Right lobe of liver (tissue), 6 donors: Measurements from ENCODE around the gene HID1. TPM values are rescaled to one million over a fixed set of nuclear protein-coding genes. Genes with fewer than 3 reads are reported as not detected.

Source experiments
- ATAC-seq, 4 donors: fragments of 200-7000 bp; cut with Tn5 transposase; one replicate each; pipeline ENCODE4 v1.9.1; 2020; ENCODE audit warnings: mild to moderate bottlenecking in 4 of 4, moderate library complexity in 4 of 4
- DNase-seq, 3 donors: peaks; one replicate each; pipeline ENCODE4 v3.0.0-alpha.2; 2020
- H3K27ac ChIP-seq, 3 donors: fragments of 200-600 bp; one replicate each; pipeline ENCODE4 v1.8.0; 2022
- H3K27me3 ChIP-seq, 2 donors: fragments of 200-600 bp; one replicate each; pipeline ENCODE4 v1.8.0; 2022
- H3K36me3 ChIP-seq, 4 donors: fragments of 200-600 bp; sonication (generic) in 1 of 4; one replicate each; pipeline versions ENCODE4 v1.5.1 to v1.8.0; 2017 to 2022; ENCODE audit warnings: control low read depth in 1 of 4
- H3K4me1 ChIP-seq, 4 donors: fragments of 200-600 bp; sonication (generic) in 1 of 4; one replicate each; pipeline versions ENCODE4 v1.5.1 to v1.8.0; 2017 to 2022; ENCODE audit warnings: control low read depth in 1 of 4
- H3K4me3 ChIP-seq, 3 donors: fragments of 200-600 bp; one replicate each; pipeline ENCODE4 v1.8.0; 2022
- H3K9me3 ChIP-seq, 4 donors: fragments of 200-600 bp; sonication (generic) in 1 of 4; one replicate each; pipeline versions ENCODE4 v1.5.1 to v1.8.0; 2017 to 2022; ENCODE audit warnings: control low read depth in 1 of 4
- CTCF ChIP-seq, 4 donors: fragments of 200-600 bp in 3 of 4; fragments of 450-650 bp in 1 of 4; IDR thresholded peaks; one replicate each; pipeline versions ENCODE4 v1.5.1 to v1.8.0; 2016 to 2022; ENCODE audit warnings: antibody characterized with exemption in 4 of 4, mild to moderate bottlenecking in 2 of 4
- POLR2A ChIP-seq: fragments of 450-650 bp; IDR thresholded peaks from one replicate; pipeline ENCODE4 v1.6.1; 2017; ENCODE audit warnings: antibody characterized with exemption, mild to moderate bottlenecking
- WGBS: methylation state at CpG from one replicate; pipeline ENCODE4 v1.1.6; 2018; ENCODE audit warnings: low coverage, low lambda C conversion rate; ENCODE audit not compliant: insufficient coverage; ENCODE audit errors: missing lambda C conversion rate; 5-methylcytosine and 5-hydroxymethylcytosine counted together
- intact Hi-C, 2 donors: fragments of 100-400 bp; cut with DNase I; formaldehyde crosslinking; loops; one replicate each; pipeline versions ENCODE4 v1.11.2 to v1.14.1; 2022
- total RNA-seq, 6 experiments: library from RNA; depleted of rRNA in 2 of 6; stranded (reverse); fragments of >200 nt in 2 of 6; fragmentation: NEBNext Ultra II Directional in 3 of 6; extraction: Animal tissue kit (Norgen Biotek cat#: 25700) in 3 of 6; gene quantifications; one replicate each; pipeline versions ENCODE4 v1.1.0 to v1.2.4, GENCODE V29; 2016 to 2023
- donor health status: DM: no; HTN: yes; CAD: no.
- donor health status: DM: no; HTN: no; CAD: no.
- donor health status: DM: no; HTN: no; CAD: no.
- donor health status: DM: no; HTN: yes; CAD: no.
- donor health status: DM: no; HTN: yes; CAD: no.

The HID1 gene
- total RNA-seq, 6 experiments from 2014 or later, result 3.5 to 6.6 (median 4.5) TPM

GRCh38 chr17:74975943-74976342, 3.4 kb upstream of the HID1 start:
- intact Hi-C loops, result no loop called here
- DNase-seq, result no peak
- TF ChIP-seq POLR2A, result no peak
- no peak for TF ChIP-seq CTCF (IDR thresholded peaks at IDR 0.05)
- no peak for ATAC-seq
- H3K36me3 ChIP-seq, result no peaks in the 10 kb centered on the region
- H3K27me3 ChIP-seq, result no peaks in the 10 kb centered on the region
- no peak overlapping the region for H3K27ac ChIP-seq
- 53% methylated on average over 4 of the region's 4 CpGs for WGBS
- no peak overlapping the region for H3K4me3 ChIP-seq
- H3K4me1 ChIP-seq, result peaks cover 0 to 13% (median 0%) of the 10 kb centered on the region in 4 donors
- H3K9me3 ChIP-seq, result no peaks in the 10 kb centered on the region

GRCh38 chr17:74972973-74973328, 392 bp upstream of the HID1 start:
- Histone ChIP-seq H3K27ac (no peak overlapping the region), H3K4me1 (peaks cover 0 to 13% (median 0%) of the 10 kb centered on the region in 4 donors), H3K27me3 (no peaks in the 10 kb centered on the region), H3K9me3 (no peaks in the 10 kb centered on the region), H3K4me3 (peak overlapping the region in 2 of 3 donors; percentile 49 to 54), H3K36me3 (no peaks in the 10 kb centered on the region)
- intact Hi-C loops, result no loop called here
- DNase-seq (no peak), ATAC-seq (no peak)
- TF ChIP-seq POLR2A, result no peak
- no peak for TF ChIP-seq CTCF (IDR thresholded peaks at IDR 0.05)
- 19% methylated on average over 10 of the region's 17 CpGs for WGBS

- Histone ChIP-seq H3K27ac (peak overlapping the region in 2 of 3 donors; percentile 33 to 54), H3K9me3 (no peaks in the 10 kb centered on the region), H3K4me3 (peak overlapping the region; percentile 43 to 54 (median 49)), H3K27me3 (no peaks in the 10 kb centered on the region), H3K36me3 (no peaks in the 10 kb centered on the region), H3K4me1 (peaks cover 0 to 13% (median 0%) of the 10 kb centered on the region in 4 donors)
- no peak for DNase-seq
- ATAC-seq, result peak in 1 of 4 donors; percentile 4
- intact Hi-C loops, result no loop called here
- WGBS, result no CpG with 5 or more reads among the region's 9 CpGs
- no peak for TF ChIP-seq CTCF (IDR thresholded peaks at IDR 0.05)
- TF ChIP-seq POLR2A, result no peak
These were observed 785 bp downstream of the HID1 start for GRCh38 chr17:74971842-74972106.

- Histone ChIP-seq H3K4me3 (peak overlapping the region; percentile 43 to 54 (median 49)), H3K36me3 (no peaks in the 10 kb centered on the region), H3K27me3 (no peaks in the 10 kb centered on the region), H3K9me3 (no peaks in the 10 kb centered on the region), H3K27ac (peak overlapping the region in 2 of 3 donors; percentile 33 to 54), H3K4me1 (peaks cover 0 to 13% (median 0%) of the 10 kb centered on the region in 4 donors)
- WGBS, result 79% methylated on average over 3 of the region's 8 CpGs
- TF ChIP-seq CTCF (IDR thresholded peaks at IDR 0.05), result no peak
- no peak for TF ChIP-seq POLR2A
- intact Hi-C loops, result no loop called here
- DNase-seq (no peak), ATAC-seq (no peak)
These were observed 1.3 kb downstream of the HID1 start for GRCh38 chr17:74971069-74971841.
